Natural killer cell (primary cell): Measurements from ENCODE around the gene COX4I1. TPM values are rescaled to one million over a fixed set of nuclear protein-coding genes. Genes with fewer than 3 reads are reported as not detected.

Source experiments
- ATAC-seq, 3 donors: fragments of 150-1000 bp in 2 of 3; fragments of 200-7000 bp in 1 of 3; cut with Tn5 transposase; 1 replicate in 1 of 3; 2 replicates in 2 of 3; pipeline ENCODE4 v1.10.0; 2021; ENCODE audit warnings: mild to moderate bottlenecking in 2 of 3, moderate library complexity in 2 of 3
- DNase-seq, 2 donors: peaks; one replicate each; pipeline versions ENCODE4 v3.0.0 to v3.0.0-alpha.2; 2013 to 2021; ENCODE audit warnings: mixed read lengths in 1 of 2
- H3K27ac ChIP-seq: one replicate; pipeline ENCODE4 v1.5.1; 2013; ENCODE audit warnings: mild to moderate bottlenecking, low read length
- H3K27me3 ChIP-seq: one replicate; pipeline ENCODE4 v1.6.1; 2013; ENCODE audit warnings: low read length; ENCODE audit not compliant: control insufficient read depth, insufficient read depth
- H3K36me3 ChIP-seq: one replicate; pipeline ENCODE4 v1.6.1; 2013; ENCODE audit warnings: low read length; ENCODE audit not compliant: control insufficient read depth, insufficient read depth
- H3K4me1 ChIP-seq: one replicate; pipeline ENCODE4 v1.6.1; 2013; ENCODE audit warnings: low read length; ENCODE audit not compliant: control insufficient read depth, insufficient read depth
- H3K4me3 ChIP-seq: one replicate; pipeline ENCODE4 v1.5.1; 2013; ENCODE audit warnings: low read length
- H3K9me3 ChIP-seq: one replicate; pipeline ENCODE4 v1.6.1; 2013; ENCODE audit warnings: low read length; ENCODE audit not compliant: control insufficient read depth, insufficient read depth
- H3K27ac Mint-ChIP-seq, 2 donors: one replicate each; pipeline ENCODE4 v1.8.0; 2022; ENCODE audit warnings: mild to moderate bottlenecking in 2 of 2, mixed read lengths in 2 of 2, moderate library complexity in 1 of 2
- H3K27me3 Mint-ChIP-seq, 2 donors: one replicate each; pipeline ENCODE4 v1.8.0; 2022; ENCODE audit warnings: low read depth in 2 of 2, mixed read lengths in 2 of 2
- H3K36me3 Mint-ChIP-seq: one replicate; pipeline ENCODE4 v1.8.0; 2022; ENCODE audit warnings: mixed read lengths
- H3K4me1 Mint-ChIP-seq, 2 donors: one replicate each; pipeline ENCODE4 v1.8.0; 2022; ENCODE audit warnings: mixed read lengths in 2 of 2
- H3K4me3 Mint-ChIP-seq: one replicate; pipeline ENCODE4 v1.8.0; 2022; ENCODE audit warnings: mild to moderate bottlenecking, moderate library complexity, mixed read lengths
- H3K9me3 Mint-ChIP-seq, 2 donors: one replicate each; pipeline ENCODE4 v1.8.0; 2022; ENCODE audit warnings: mixed read lengths in 2 of 2
- CTCF ChIP-seq: fragments of 200-600 bp; IDR thresholded peaks from one replicate; pipeline ENCODE4 v1.8.0; 2022; ENCODE audit warnings: antibody characterized with exemption
- WGBS: methylation state at CpG from one replicate; pipeline ENCODE4 v1.1.7; 2013; ENCODE audit warnings: missing lambda C conversion rate; ENCODE audit not compliant: insufficient coverage; 5-methylcytosine and 5-hydroxymethylcytosine counted together
- intact Hi-C: fragments of 100-400 bp; cut with micrococcal nuclease; formaldehyde crosslinking; loops from one replicate; pipeline ENCODE4 v1.14.2; 2022
- total RNA-seq, 4 donors: library from RNA; stranded (reverse); fragments of 120-200 nt in 1 of 4; gene quantifications; one replicate each; pipeline versions ENCODE4 v1.2.3 to v1.2.4, GENCODE V29; 2013 to 2022

COX4I1 gene
- total RNA-seq, 3 donors from 2014 or later (not counting 1 experiment from before 2014, with no cell fraction given): 338 to 422 (median 410) TPM

- Mint-ChIP-seq H3K4me1 (peaks cover 13 to 19% of the 10 kb centered on the region in 2 donors), H3K9me3 (no peaks in the 10 kb centered on the region), H3K4me3 (no peak overlapping the region), H3K36me3 (no peaks in the 10 kb centered on the region), H3K27me3 (peaks cover 35 to 42% of the 10 kb centered on the region in 2 donors), H3K27ac (peak overlapping the region in 1 of 2 donors; percentile 52)
- WGBS: 70% methylated on average over 22 of the region's 22 CpGs
- peaks cover 26% of the 10 kb centered on the region for H3K4me1 ChIP-seq
- H3K27me3 ChIP-seq: no peaks in the 10 kb centered on the region
- H3K4me3 ChIP-seq: no peak overlapping the region
- no peak for DNase-seq
- TF ChIP-seq CTCF: no peak
- no peak for ATAC-seq
- H3K27ac ChIP-seq: no peak overlapping the region
- no peaks in the 10 kb centered on the region for H3K9me3 ChIP-seq
- no peaks in the 10 kb centered on the region for H3K36me3 ChIP-seq
- intact Hi-C loops: no loop called here
Observed at GRCh38 chr16:85833219-85833920, 33.9 kb downstream of the COX4I1 start.

GRCh38 chr16:85834741-85835140, 35.2 kb downstream of the COX4I1 start:
- Mint-ChIP-seq H3K27ac (no peak overlapping the region), H3K4me3 (no peak overlapping the region), H3K27me3 (peaks cover 40 to 42% of the 10 kb centered on the region in 2 donors), H3K9me3 (no peaks in the 10 kb centered on the region), H3K4me1 (peaks cover 0 to 6% of the 10 kb centered on the region in 2 donors), H3K36me3 (no peaks in the 10 kb centered on the region)
- DNase-seq (no peak), ATAC-seq (no peak)
- intact Hi-C loops: no loop called here
- no peak overlapping the region for H3K4me3 ChIP-seq
- H3K9me3 ChIP-seq: no peaks in the 10 kb centered on the region
- no peak overlapping the region for H3K27ac ChIP-seq
- WGBS: 96% methylated on average over 5 of the region's 5 CpGs
- peaks cover 30% of the 10 kb centered on the region for H3K4me1 ChIP-seq
- H3K36me3 ChIP-seq: no peaks in the 10 kb centered on the region
- H3K27me3 ChIP-seq: no peaks in the 10 kb centered on the region
- TF ChIP-seq CTCF: no peak

- no peak for TF ChIP-seq CTCF
- Histone ChIP-seq H3K9me3 (no peaks in the 10 kb centered on the region), H3K36me3 (no peaks in the 10 kb centered on the region), H3K4me3 (no peak overlapping the region), H3K27ac (no peak overlapping the region), H3K4me1 (peaks cover 28% of the 10 kb centered on the region), H3K27me3 (no peaks in the 10 kb centered on the region)
- no peak for ATAC-seq
- no peaks in the 10 kb centered on the region for H3K9me3 Mint-ChIP-seq
- no peaks in the 10 kb centered on the region for H3K36me3 Mint-ChIP-seq
- H3K4me1 Mint-ChIP-seq: peaks cover 0 to 5% of the 10 kb centered on the region in 2 donors
- no peak overlapping the region for H3K4me3 Mint-ChIP-seq
- H3K27me3 Mint-ChIP-seq: peaks cover 40 to 44% of the 10 kb centered on the region in 2 donors
- intact Hi-C loops: no loop called here
- no peak overlapping the region for H3K27ac Mint-ChIP-seq
- 87% methylated on average over 21 of the region's 21 CpGs for WGBS
- DNase-seq: no peak
Observed at GRCh38 chr16:85835227-85835751, 35.8 kb downstream of the COX4I1 start.
